ENCODE results near the gene CRIP3. TPM values are rescaled to one million over a fixed set of nuclear protein-coding genes. Genes with fewer than 3 reads are reported as not detected.

The CRIP3 gene
- total RNA-seq, 1 experiment from 2014 or later = 16.9 TPM

GRCh38 chr6:43267619-43268354, 40.8 kb downstream of the CRIP3 start:
- TF ChIP-seq CTCF (conservative IDR thresholded peaks at IDR 0.05) = no peak
- Histone ChIP-seq H3K23me2 (ENCODE audit: insufficient read length, low read depth, low read length, poor library complexity, severe bottlenecking) (no peaks in the 10 kb centered on the region), H3K56ac (ENCODE audit: insufficient read length, low read depth, low read length) (no peak overlapping the region), H3K4me1 (ENCODE audit: insufficient read depth, low read length) (peaks cover 10% of the 10 kb centered on the region; the same call in 1 of the 2 replicates), H4K20me1 (ENCODE audit: control insufficient read depth, insufficient read depth, insufficient read length) (no peaks in the 10 kb centered on the region), H3K18ac (ENCODE audit: insufficient read length, low read depth, low read length) (no peak overlapping the region), H2BK12ac (ENCODE audit: insufficient read length, low read depth, low read length) (no peak overlapping the region), H4K5ac (ENCODE audit: insufficient read length, low read depth, low read length) (no peak overlapping the region), H3K79me2 (ENCODE audit: insufficient read depth, low read length) (no peaks in the 10 kb centered on the region), H3K4ac (ENCODE audit: low read depth, low read length) (no peak overlapping the region), H3K9me3 (ENCODE audit: control insufficient read depth, low read depth, low read length) (no peaks in the 10 kb centered on the region), H3K4me2 (ENCODE audit: insufficient read depth, insufficient read length, low read length) (no peak overlapping the region), H3K9ac (ENCODE audit: extremely low read depth, insufficient read length, low read length) (no peak overlapping the region), H3K79me1 (ENCODE audit: insufficient read depth, low read depth, low read length, poor library complexity, severe bottlenecking) (no peaks in the 10 kb centered on the region), H2BK15ac (ENCODE audit: low read depth, low read length) (no peak overlapping the region), H2AK5ac (ENCODE audit: insufficient read length, low read length) (no peak overlapping the region), H3T11ph (ENCODE audit: low read length) (no peak overlapping the region), H3K23ac (ENCODE audit: insufficient read length, low read depth, low read length) (no peak overlapping the region), H3K27me3 (ENCODE audit: insufficient read depth, low read length) (peaks cover 12% of the 10 kb centered on the region), H2BK20ac (ENCODE audit: low read depth, low read length, poor library complexity, severe bottlenecking) (no peak overlapping the region), H2AFZ (ENCODE audit: low read length) (no peak overlapping the region), H4K8ac (replicated peaks; ENCODE audit: insufficient read length, low read depth, low read length) (no peak overlapping the region), H2BK5ac (ENCODE audit: insufficient read length, low read length) (no peak overlapping the region), H4K91ac (ENCODE audit: insufficient read length, low read depth, low read length) (no peak overlapping the region), H3K14ac (ENCODE audit: insufficient read depth, low read length) (no peak overlapping the region), H2BK120ac (ENCODE audit: low read depth, low read length, poor library complexity, severe bottlenecking) (no peak overlapping the region), H3K27ac (ENCODE audit: insufficient read length, low read depth, low read length) (no peak overlapping the region)
- Mint-ChIP-seq H3K36me3 (ENCODE audit: insufficient read depth in 1 of 3, low read depth in 3 of 3) (no peaks in the 10 kb centered on the region; a peak in 1 of 7 replicates), H3K4me3 (peak overlapping the region in 1 of 2 experiments; percentile 60; a peak in 3 of 5 replicates), H3K27ac (no peak overlapping the region), H3K4me1 (peaks cover 22 to 40% of the 10 kb centered on the region in 2 experiments), H3K9me3 (no peaks in the 10 kb centered on the region; a peak in 1 of 5 replicates), H3K27me3 (ENCODE audit: low read depth) (peaks cover 48% of the 10 kb centered on the region)
- DNase-seq = no peak
- WGBS (ENCODE audit: extremely low coverage, insufficient read length, low lambda C conversion rate) = no CpG with 5 or more reads among the region's 7 CpGs

Data from H9 (cell line).